ENCODE measurements around the gene MTHFD1L.

GRCh38 chr6:150897400-150897943, 32.0 kb downstream of the MTHFD1L start:
- no peak for TF ChIP-seq CTCF (IDR thresholded peaks at IDR 0.05; ENCODE audit: borderline replicate concordance, extremely low read depth, low read length, poor library complexity, severe bottlenecking)
- no peak for TF ChIP-seq EZH2 (IDR thresholded peaks at IDR 0.05; ENCODE audit: borderline replicate concordance, low read depth, low read length, severe bottlenecking)

Data from DND-41 (cell line).